Panc1 (cell line): ENCODE data around the gene ZHX3.

Experiments used
- CTCF ChIP-seq: fragments of 450-650 bp; IDR thresholded peaks from 2 replicates; pipeline ENCODE4 v1.5.1; 2017; ENCODE audit warnings: mild to moderate bottlenecking
- POLR2AphosphoS5 ChIP-seq: IDR thresholded peaks from 2 replicates; pipeline ENCODE4 v1.6.1; 2012; ENCODE audit warnings: mild to moderate bottlenecking, low read depth, low read length, moderate library complexity
- REST ChIP-seq, 2 experiments: IDR thresholded peaks; 2 replicates each; pipeline ENCODE4 v1.6.1; 2011 to 2012; ENCODE audit warnings: low read depth in 2 of 2, control low read depth in 1 of 2, low read length in 1 of 2, mild to moderate bottlenecking in 1 of 2, moderate library complexity in 1 of 2; ENCODE audit not compliant: insufficient read depth in 1 of 2
- SIN3A ChIP-seq: IDR thresholded peaks from 2 replicates; pipeline ENCODE4 v1.6.1; 2012; ENCODE audit warnings: low read depth, mild to moderate bottlenecking, low read length, moderate library complexity, borderline replicate concordance; ENCODE audit not compliant: insufficient read depth
- TCF7L2 ChIP-seq: IDR thresholded peaks from 2 replicates; pipeline ENCODE4 v1.6.1; 2011; ENCODE audit warnings: mild to moderate bottlenecking, low read depth, low read length, inconsistent platforms

GRCh38 chr20:41142919-41143318 is 174.6 kb downstream of the ZHX3 start:
- TF ChIP-seq CTCF (no peak), POLR2AphosphoS5 (no peak), SIN3A (no peak), REST (IDR thresholded peaks at IDR 0.05; ENCODE audit: insufficient read depth in 1 of 2, low read depth in 2 of 2, low read length in 1 of 2) (no peak), TCF7L2 (no peak)
